GM12891 (cell line): ENCODE data around the gene NT5DC4.
"Not testable (repeated sequence)": the region's sequence is repeated elsewhere in the genome, so short reads cannot be mapped to it uniquely, and the experiment has no call there.

Experiments used
- DNase-seq: peaks from one replicate; pipeline ENCODE4 v3.0.0; 2011; ENCODE audit warnings: low spot score; ENCODE audit not compliant: insufficient read length
- FAIRE-seq: peaks from 2 replicates; lab custom pipeline; 2011; peaks lifted over from hg19 to GRCh38; lab: Jason Lieb, UNC
- PAX5 ChIP-seq: IDR thresholded peaks from 2 replicates; pipeline ENCODE4 v1.6.1; 2011; ENCODE audit warnings: low read length, moderate library complexity, mild to moderate bottlenecking; ENCODE audit not compliant: insufficient read depth, severe bottlenecking
- POLR2A ChIP-seq: IDR thresholded peaks from 2 replicates; pipeline ENCODE4 v1.6.1; 2011; ENCODE audit warnings: low read depth, low read length, control low read depth
- POLR2AphosphoS5 ChIP-seq: IDR thresholded peaks from 2 replicates; pipeline ENCODE4 v1.6.1; 2011; ENCODE audit warnings: low read depth, low read length, control low read depth
- POU2F2 ChIP-seq: IDR thresholded peaks from 2 replicates; pipeline ENCODE4 v1.6.1; 2011; ENCODE audit warnings: low read depth, mild to moderate bottlenecking, control low read depth, low read length, moderate library complexity
- SPI1 ChIP-seq: IDR thresholded peaks from 2 replicates; pipeline ENCODE4 v1.6.1; 2011; ENCODE audit warnings: low read depth, low read length, control low read depth
- TAF1 ChIP-seq: IDR thresholded peaks from 2 replicates; pipeline ENCODE4 v1.6.1; 2011; ENCODE audit warnings: low read depth, low read length, control low read depth

Gene NT5DC4

DNA sequence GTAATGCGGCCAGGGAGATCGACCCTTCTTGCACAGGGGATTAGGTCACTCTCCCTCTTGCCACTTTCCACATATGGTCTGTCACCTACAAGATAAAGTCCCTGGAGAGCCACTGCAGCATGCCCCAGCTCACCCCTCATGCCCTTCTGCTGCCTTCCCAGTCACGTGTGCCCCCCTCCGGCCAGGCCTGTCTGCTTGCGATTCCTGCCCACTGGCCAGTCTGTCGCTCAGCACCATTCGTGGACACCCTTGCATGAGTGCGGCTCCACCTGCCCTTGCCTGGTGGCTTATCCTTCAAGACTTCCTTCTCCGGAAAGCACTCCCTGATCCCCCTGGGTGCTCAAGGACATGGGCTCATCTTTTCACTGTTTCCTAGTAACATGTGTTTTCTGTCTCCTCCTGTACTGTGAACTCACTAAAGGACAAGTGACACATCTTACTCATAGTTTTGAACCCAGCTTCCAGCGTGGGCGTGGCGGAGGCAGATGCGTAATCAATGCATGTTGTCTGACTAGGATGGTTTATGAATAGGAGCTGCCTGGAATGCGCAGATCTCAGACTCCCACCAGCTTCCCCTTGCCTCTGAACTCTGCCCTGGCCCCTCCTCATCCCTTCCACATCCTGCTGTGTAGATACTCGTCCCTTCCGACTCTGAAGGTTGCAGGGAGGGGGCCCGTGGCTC lies 7.8 kb upstream of the NT5DC4 start:
- TF ChIP-seq POU2F2 (no peak), SPI1 (no peak), POLR2A (no peak), PAX5 (no peak)
- DNase-seq (no peak), FAIRE-seq (no peak)

DNA sequence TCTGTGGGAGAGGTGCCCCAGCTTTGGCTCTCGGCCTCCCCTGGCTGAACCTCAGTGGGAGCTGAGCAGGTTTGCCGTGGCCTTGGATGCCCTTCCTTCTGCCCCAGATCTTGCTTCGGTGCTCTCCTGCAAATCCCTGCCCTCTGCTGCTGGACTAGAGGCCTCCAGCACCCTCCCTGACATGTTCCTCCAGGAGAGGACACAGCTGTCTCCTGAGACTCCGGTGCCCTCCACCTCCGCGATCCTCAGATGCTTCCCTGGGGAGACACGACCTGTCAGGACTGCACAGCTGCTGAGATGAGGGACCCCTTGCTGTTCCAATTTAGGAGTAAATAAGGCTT lies 7.3 kb upstream of the NT5DC4 start:
- FAIRE-seq (no peak), DNase-seq (no peak)
- TF ChIP-seq PAX5 (no peak), SPI1 (no peak), TAF1 (no peak), POLR2A (no peak), POU2F2 (no peak), POLR2AphosphoS5 (no peak)

GRCh38 chr2:112713926-112714325 lies 6.9 kb upstream of the NT5DC4 start:
- FAIRE-seq (no peak), DNase-seq (no peak)
- TF ChIP-seq PAX5: no peak
- no peak for TF ChIP-seq POLR2AphosphoS5
- no peak for TF ChIP-seq SPI1
- TF ChIP-seq POU2F2: no peak
- no peak for TF ChIP-seq POLR2A
- TF ChIP-seq TAF1: no peak

GRCh38 chr2:112714331-112714730 lies 6.5 kb upstream of the NT5DC4 start:
- TF ChIP-seq POLR2A (no peak), SPI1 (no peak), POU2F2 (no peak), POLR2AphosphoS5 (no peak), PAX5 (no peak), TAF1 (no peak)
- FAIRE-seq (no peak), DNase-seq (no peak)

DNA sequence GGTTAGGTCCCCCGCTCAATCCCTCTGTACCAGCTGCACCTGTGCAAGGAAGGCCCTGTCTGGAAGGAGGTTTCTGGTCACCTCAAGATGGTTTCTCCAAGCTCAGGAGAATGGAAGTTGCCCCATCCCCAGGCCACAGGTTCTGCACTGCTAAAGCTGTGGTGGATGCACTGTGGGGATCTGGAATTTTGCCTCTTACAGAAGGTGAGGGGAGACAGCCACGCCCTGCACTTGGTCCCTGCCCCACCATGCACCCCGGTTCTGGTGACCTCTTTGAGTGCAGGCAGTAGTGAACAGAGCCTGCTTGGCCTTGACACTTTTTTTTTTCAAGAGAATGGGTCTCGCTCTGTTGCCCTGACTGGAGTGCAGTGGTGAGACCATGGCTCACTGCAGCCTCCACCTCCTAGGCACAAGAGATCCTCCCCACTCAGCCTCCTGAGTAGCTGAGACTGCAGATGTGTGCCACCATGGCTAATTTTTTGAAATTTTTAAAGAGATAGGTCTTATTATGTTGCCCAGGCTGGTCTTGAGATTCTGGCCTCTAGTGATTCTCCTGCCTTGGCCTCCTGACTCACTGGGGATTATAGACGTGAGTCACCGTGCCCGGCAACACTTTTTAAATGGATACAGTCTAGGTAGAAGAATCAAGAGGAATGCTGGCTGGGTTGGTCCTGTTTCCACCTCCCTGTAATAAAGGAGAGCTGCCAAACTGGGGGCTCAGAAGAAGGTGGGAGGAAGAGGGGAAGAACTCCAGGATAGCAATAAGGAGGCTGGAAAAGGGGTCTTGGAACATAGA lies 5.8 kb upstream of the NT5DC4 start:
- no peak for TF ChIP-seq POLR2AphosphoS5
- TF ChIP-seq POLR2A: no peak
- TF ChIP-seq TAF1: no peak
- TF ChIP-seq PAX5: no peak
- TF ChIP-seq POU2F2: no peak
- TF ChIP-seq SPI1: no peak
- FAIRE-seq (no peak), DNase-seq (no peak)

DNA sequence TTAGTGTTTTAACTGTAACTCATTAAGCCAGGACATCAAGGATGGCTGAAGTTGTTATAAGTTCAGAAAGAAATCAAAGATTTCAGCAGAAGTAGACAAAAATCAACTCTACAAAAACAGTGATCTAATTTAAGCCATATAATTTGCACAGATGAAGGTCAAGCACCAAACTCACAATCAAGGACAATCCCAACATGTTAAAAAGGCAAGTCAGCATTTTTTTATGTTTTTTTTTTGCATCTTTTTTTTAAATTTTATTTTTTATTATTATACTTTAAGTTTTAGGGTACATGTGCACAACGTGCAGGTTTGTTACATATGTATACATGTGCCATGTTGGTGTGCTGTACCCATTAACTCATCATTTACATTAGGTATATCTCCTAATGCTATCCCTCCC lies 4.7 kb upstream of the NT5DC4 start:
- FAIRE-seq, DNase-seq: not testable (repeated sequence)

DNA sequence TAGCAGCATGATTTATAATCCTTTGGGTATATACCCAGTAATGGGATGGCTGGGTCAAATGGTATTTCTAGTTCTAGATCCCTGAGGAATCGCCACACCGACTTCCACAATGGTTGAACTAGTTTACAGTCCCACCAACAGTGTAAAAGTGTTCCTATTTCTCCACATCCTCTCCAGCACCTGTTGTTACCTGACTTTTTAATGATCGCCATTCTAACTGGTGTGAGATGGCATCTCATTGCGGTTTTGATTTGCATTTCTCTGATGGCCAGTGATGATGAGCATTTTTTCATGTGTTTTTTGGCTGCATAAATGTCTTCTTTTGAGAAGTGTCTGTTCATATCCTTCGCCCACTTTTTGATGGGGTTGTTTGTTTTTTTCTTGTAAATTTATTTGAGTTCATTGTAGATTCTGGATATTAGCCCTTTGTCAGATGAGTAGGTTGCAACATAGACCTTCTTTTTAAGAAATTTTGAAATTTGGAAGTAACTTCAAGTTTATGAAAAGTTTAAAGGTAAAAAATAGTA lies 3.9 kb upstream of the NT5DC4 start:
- not testable (repeated sequence) for DNase-seq

DNA sequence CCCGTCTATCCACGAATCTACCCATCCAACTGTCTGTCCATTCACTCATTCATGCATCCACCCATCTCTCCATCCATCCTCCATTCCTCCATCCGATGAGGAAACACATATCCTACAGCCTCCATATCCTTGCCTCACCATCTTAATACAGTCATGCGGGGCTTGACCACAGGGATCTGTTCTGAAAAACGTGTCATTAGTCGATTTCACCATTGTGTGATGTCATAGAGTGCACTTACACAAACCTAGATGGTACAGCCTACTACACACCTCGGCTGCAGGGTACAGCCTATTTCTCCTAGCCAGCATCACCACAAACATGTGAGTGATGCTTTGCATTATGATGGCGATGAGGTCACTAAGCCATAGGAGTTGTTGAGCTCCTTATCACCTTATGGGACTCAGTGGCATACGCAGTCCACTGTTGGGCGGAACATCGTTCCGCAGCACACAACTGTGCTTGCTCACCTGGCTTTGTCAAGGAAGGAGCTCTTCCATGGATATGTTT lies 1.9 kb upstream of the NT5DC4 start:
- DNase-seq: no peak
- FAIRE-seq: peak; percentile 20
- TF ChIP-seq TAF1 (no peak), POLR2A (no peak), SPI1 (no peak), POU2F2 (no peak), POLR2AphosphoS5 (no peak), PAX5 (no peak)

More for the DNA sequence above, 3.9 kb upstream of the NT5DC4 start:
- not testable (repeated sequence) for FAIRE-seq

DNA sequence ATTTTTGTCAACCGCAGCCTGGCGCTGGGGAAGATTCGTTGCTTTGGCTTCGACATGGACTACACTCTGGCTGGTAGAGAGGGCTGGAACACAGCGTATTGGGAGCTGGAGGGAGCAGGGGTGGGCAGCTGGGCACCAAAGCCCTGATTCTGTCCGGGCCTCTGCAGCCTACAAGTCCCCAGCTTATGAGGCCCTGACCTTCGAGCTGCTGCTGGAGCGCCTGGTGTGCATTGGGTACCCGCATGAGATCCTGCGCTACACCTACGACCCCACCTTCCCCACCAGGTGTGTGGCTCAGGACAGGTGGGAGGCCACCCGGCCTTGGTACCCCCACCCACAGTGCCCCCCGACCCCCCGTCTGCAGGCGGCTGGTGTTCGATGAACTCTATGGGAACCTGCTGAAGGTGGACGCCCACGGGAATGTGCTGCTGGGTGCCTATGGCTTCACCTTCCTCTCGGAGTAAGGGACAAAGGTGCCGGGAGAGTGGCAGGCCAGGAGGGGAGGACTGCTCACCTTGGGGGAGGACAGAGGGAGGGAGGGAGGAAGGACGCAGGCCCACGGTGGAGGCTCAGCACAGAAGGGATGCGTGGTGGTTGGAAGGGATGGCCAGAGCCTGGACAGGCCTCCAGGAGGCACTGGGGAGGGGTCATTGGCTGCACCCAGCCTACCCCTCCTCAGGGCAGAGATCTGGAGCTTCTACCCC lies 1.2 kb downstream of the NT5DC4 start:
- TF ChIP-seq PAX5 (no peak), SPI1 (no peak), POLR2AphosphoS5 (no peak), POU2F2 (no peak), POLR2A (no peak), TAF1 (no peak)
- FAIRE-seq: no peak
- DNase-seq: no peak
